Trophoblast cell (in vitro differentiated cells and primary cell): ENCODE measurements around the gene TFF2.

Source experiments
- DNase-seq, 2 donors: peaks; one replicate each; pipeline ENCODE4 v3.0.0-alpha.2; 2016
- H2AFZ ChIP-seq: 2 replicates; pipeline ENCODE4 v1.6.1; 2013; ENCODE audit warnings: low read length, moderate library complexity, mild to moderate bottlenecking; ENCODE audit not compliant: insufficient read depth, poor library complexity
- H2AK5ac ChIP-seq: 2 replicates; pipeline ENCODE4 v1.6.1; 2013; ENCODE audit warnings: mild to moderate bottlenecking, low read length
- H2BK120ac ChIP-seq: 2 replicates; pipeline ENCODE4 v1.6.1; 2013; ENCODE audit warnings: low read length, mild to moderate bottlenecking, moderate library complexity; ENCODE audit not compliant: insufficient read depth, poor library complexity
- H2BK12ac ChIP-seq: 2 replicates; pipeline ENCODE4 v1.6.1; 2013; ENCODE audit warnings: mild to moderate bottlenecking, low read length, moderate library complexity
- H2BK5ac ChIP-seq: 2 replicates; pipeline ENCODE4 v1.6.1; 2013; ENCODE audit warnings: low read length, low read depth, moderate library complexity, mild to moderate bottlenecking; ENCODE audit not compliant: poor library complexity
- H3K14ac ChIP-seq: 2 replicates; pipeline ENCODE4 v1.6.1; 2013; ENCODE audit warnings: mild to moderate bottlenecking, low read length
- H3K18ac ChIP-seq: 2 replicates; pipeline ENCODE4 v1.6.1; 2013; ENCODE audit warnings: mild to moderate bottlenecking, low read length
- H3K23ac ChIP-seq: 2 replicates; pipeline ENCODE4 v1.6.1; 2013; ENCODE audit warnings: low read length
- H3K27ac ChIP-seq: 2 replicates; pipeline ENCODE4 v1.5.1; 2013; ENCODE audit warnings: low read depth, mild to moderate bottlenecking, inconsistent platforms, low read length, moderate library complexity
- H3K27me3 ChIP-seq: 2 replicates; pipeline ENCODE4 v1.6.1; 2013; ENCODE audit warnings: inconsistent platforms, mild to moderate bottlenecking, low read length, moderate library complexity; ENCODE audit not compliant: insufficient read depth
- H3K36me3 ChIP-seq, 2 experiments: 1 replicate in 1 of 2; 2 replicates in 1 of 2; pipeline ENCODE4 v1.6.1; 2013; ENCODE audit warnings: low read length in 2 of 2, mild to moderate bottlenecking in 2 of 2, moderate library complexity in 1 of 2; ENCODE audit not compliant: insufficient read depth in 2 of 2, control insufficient read depth in 1 of 2
- H3K4ac ChIP-seq: 2 replicates; pipeline ENCODE4 v1.6.1; 2013; ENCODE audit warnings: low read depth, mild to moderate bottlenecking, low read length, moderate library complexity
- H3K4me1 ChIP-seq, 2 experiments: 1 replicate in 1 of 2; 2 replicates in 1 of 2; pipeline ENCODE4 v1.6.1; 2013; ENCODE audit warnings: low read length in 2 of 2, mild to moderate bottlenecking in 2 of 2, moderate library complexity in 1 of 2; ENCODE audit not compliant: insufficient read depth in 2 of 2, control insufficient read depth in 1 of 2
- H3K4me2 ChIP-seq: 2 replicates; pipeline ENCODE4 v1.6.1; 2013; ENCODE audit warnings: inconsistent platforms, mild to moderate bottlenecking, low read length, moderate library complexity
- H3K4me3 ChIP-seq: 2 replicates; pipeline ENCODE4 v1.5.1; 2013; ENCODE audit warnings: mild to moderate bottlenecking, low read depth, low read length, inconsistent platforms
- H3K79me1 ChIP-seq: one replicate; pipeline ENCODE4 v1.6.1; 2013; ENCODE audit warnings: low read length
- H3K79me2 ChIP-seq: 2 replicates; pipeline ENCODE4 v1.6.1; 2013; ENCODE audit warnings: low read length, mild to moderate bottlenecking; ENCODE audit not compliant: control insufficient read depth, insufficient read depth, poor library complexity
- H3K9ac ChIP-seq: 2 replicates; pipeline ENCODE4 v1.6.1; 2013; ENCODE audit warnings: mild to moderate bottlenecking, low read length
- H3K9me3 ChIP-seq: 2 replicates; pipeline ENCODE4 v1.6.1; 2013; ENCODE audit warnings: low read depth, mild to moderate bottlenecking, control low read depth, inconsistent platforms, low read length; ENCODE audit not compliant: insufficient read depth
- H4K12ac ChIP-seq: 2 replicates; pipeline ENCODE4 v1.6.1; 2013; ENCODE audit warnings: low read depth, mild to moderate bottlenecking, low read length, moderate library complexity
- H4K8ac ChIP-seq: 2 replicates; pipeline ENCODE4 v1.6.1; 2013; ENCODE audit warnings: low read depth, mild to moderate bottlenecking, low read length, moderate library complexity
- H4K91ac ChIP-seq: one replicate; pipeline ENCODE4 v1.6.1; 2013; ENCODE audit warnings: low read depth, mild to moderate bottlenecking, low read length, moderate library complexity
- WGBS: extraction: QIAGEN DNeasy Blood & Tissue Kit; methylation state at CpG from one replicate; pipeline ENCODE4 v1.1.7; 2013; ENCODE audit warnings: missing lambda C conversion rate; ENCODE audit not compliant: insufficient read length, insufficient coverage; ENCODE audit errors: extremely low coverage; 5-methylcytosine and 5-hydroxymethylcytosine counted together

Gene TFF2

GRCh38 chr21:42389449-42389835, 38.6 kb upstream of the TFF2 start:
- Histone ChIP-seq H3K4me1 (peaks cover 0 to 4% of the 10 kb centered on the region in 2 experiments), H3K18ac (no peak overlapping the region), H3K14ac (no peak overlapping the region), H3K36me3 (no peaks in the 10 kb centered on the region), H3K4me3 (no peak overlapping the region), H3K79me2 (no peaks in the 10 kb centered on the region), H2BK5ac (no peak overlapping the region), H4K91ac (no peak overlapping the region), H4K12ac (no peak overlapping the region), H4K8ac (no peak overlapping the region), H3K23ac (no peak overlapping the region), H3K27me3 (no peaks in the 10 kb centered on the region), H2BK120ac (no peak overlapping the region), H3K9ac (no peak overlapping the region), H3K9me3 (peaks cover 2% of the 10 kb centered on the region), H2AK5ac (no peak overlapping the region), H3K79me1 (no peaks in the 10 kb centered on the region), H3K4ac (no peak overlapping the region), H2AFZ (no peak overlapping the region), H3K4me2 (no peak overlapping the region), H2BK12ac (no peak overlapping the region), H3K27ac (no peak overlapping the region)
- WGBS = no CpG with 5 or more reads among the region's 6 CpGs
- no peak for DNase-seq

- Histone ChIP-seq H3K4me3 (no peak overlapping the region), H3K18ac (no peak overlapping the region), H3K9ac (no peak overlapping the region), H3K23ac (no peak overlapping the region), H3K4ac (no peak overlapping the region), H3K36me3 (no peaks in the 10 kb centered on the region), H3K27me3 (no peaks in the 10 kb centered on the region), H3K14ac (no peak overlapping the region), H3K79me1 (no peaks in the 10 kb centered on the region), H2BK120ac (no peak overlapping the region), H4K91ac (no peak overlapping the region), H3K4me2 (no peak overlapping the region), H4K12ac (no peak overlapping the region), H3K79me2 (no peaks in the 10 kb centered on the region), H2AFZ (no peak overlapping the region), H2AK5ac (no peak overlapping the region), H3K27ac (no peak overlapping the region), H3K4me1 (peaks cover 0 to 4% of the 10 kb centered on the region in 2 experiments), H2BK12ac (no peak overlapping the region), H4K8ac (no peak overlapping the region), H2BK5ac (no peak overlapping the region), H3K9me3 (peaks cover 2% of the 10 kb centered on the region)
- WGBS = no CpG with 5 or more reads among the region's 20 CpGs
- DNase-seq = no peak
These were observed 38.1 kb upstream of the TFF2 start for GRCh38 chr21:42388740-42389448.

GRCh38 chr21:42387843-42388340, 37.1 kb upstream of the TFF2 start:
- no peak overlapping the region for H3K18ac ChIP-seq

GRCh38 chr21:42387164-42387563, 36.4 kb upstream of the TFF2 start:
- no peak overlapping the region for H3K27ac ChIP-seq
- H3K18ac ChIP-seq = no peak overlapping the region
- no peak overlapping the region for H3K23ac ChIP-seq
- no peak overlapping the region for H3K14ac ChIP-seq
- H2BK120ac ChIP-seq = no peak overlapping the region
- H3K79me1 ChIP-seq = no peaks in the 10 kb centered on the region
- H2AK5ac ChIP-seq = no peak overlapping the region
- no peak overlapping the region for H4K12ac ChIP-seq
- no peak overlapping the region for H3K4me2 ChIP-seq
- H4K91ac ChIP-seq = no peak overlapping the region
- no peaks in the 10 kb centered on the region for H3K36me3 ChIP-seq
- no peak overlapping the region for H2AFZ ChIP-seq
- DNase-seq = no peak
- no CpG with 5 or more reads among the region's 3 CpGs for WGBS
- H4K8ac ChIP-seq = no peak overlapping the region
- H2BK12ac ChIP-seq = no peak overlapping the region
- H3K4me1 ChIP-seq = peaks cover 0 to 4% of the 10 kb centered on the region in 2 experiments
- H3K4me3 ChIP-seq = no peak overlapping the region
- H3K4ac ChIP-seq = no peak overlapping the region
- no peak overlapping the region for H2BK5ac ChIP-seq
- H3K9me3 ChIP-seq = peaks cover 6% of the 10 kb centered on the region
- no peaks in the 10 kb centered on the region for H3K79me2 ChIP-seq
- H3K27me3 ChIP-seq = no peaks in the 10 kb centered on the region
- H3K9ac ChIP-seq = no peak overlapping the region

More at GRCh38 chr21:42387843-42388340, 37.1 kb upstream of the TFF2 start:
- DNase-seq = no peak
- peaks cover 0 to 4% of the 10 kb centered on the region in 2 experiments for H3K4me1 ChIP-seq
- H3K27me3 ChIP-seq = no peaks in the 10 kb centered on the region
- H3K27ac ChIP-seq = no peak overlapping the region
- WGBS = no CpG with 5 or more reads among the region's 6 CpGs
- H3K4me2 ChIP-seq = no peak overlapping the region
- no peak overlapping the region for H3K4ac ChIP-seq
- no peak overlapping the region for H2BK120ac ChIP-seq
- no peaks in the 10 kb centered on the region for H3K79me1 ChIP-seq
- no peak overlapping the region for H2BK12ac ChIP-seq
- H3K14ac ChIP-seq = no peak overlapping the region
- no peaks in the 10 kb centered on the region for H3K36me3 ChIP-seq
- H2AK5ac ChIP-seq = no peak overlapping the region
- peaks cover 5% of the 10 kb centered on the region for H3K9me3 ChIP-seq
- H3K4me3 ChIP-seq = no peak overlapping the region
- no peak overlapping the region for H2BK5ac ChIP-seq
- no peak overlapping the region for H2AFZ ChIP-seq
- no peak overlapping the region for H3K9ac ChIP-seq
- H4K8ac ChIP-seq = no peak overlapping the region
- no peak overlapping the region for H3K23ac ChIP-seq
- no peaks in the 10 kb centered on the region for H3K79me2 ChIP-seq
- no peak overlapping the region for H4K91ac ChIP-seq
- H4K12ac ChIP-seq = no peak overlapping the region
